Activated CD4-positive, CD25-positive, alpha-beta regulatory T cell treated with anti-CD3 and anti-CD28 coated beads, Interleukin-2, amount 50 U/mL, for 72 hours (primary cell): ENCODE measurements around the gene EEF2.
"Not testable (repeated sequence)": the region's sequence is repeated elsewhere in the genome, so short reads cannot be mapped to it uniquely, and the experiment has no call there.

Source experiments
- DNase-seq: peaks from one replicate; pipeline ENCODE4 v3.0.0; 2021

EEF2 gene

GRCh38 chr19:3938300-3938950 is 46.8 kb downstream of the EEF2 start:
- DNase-seq, result not testable (repeated sequence)

DNA sequence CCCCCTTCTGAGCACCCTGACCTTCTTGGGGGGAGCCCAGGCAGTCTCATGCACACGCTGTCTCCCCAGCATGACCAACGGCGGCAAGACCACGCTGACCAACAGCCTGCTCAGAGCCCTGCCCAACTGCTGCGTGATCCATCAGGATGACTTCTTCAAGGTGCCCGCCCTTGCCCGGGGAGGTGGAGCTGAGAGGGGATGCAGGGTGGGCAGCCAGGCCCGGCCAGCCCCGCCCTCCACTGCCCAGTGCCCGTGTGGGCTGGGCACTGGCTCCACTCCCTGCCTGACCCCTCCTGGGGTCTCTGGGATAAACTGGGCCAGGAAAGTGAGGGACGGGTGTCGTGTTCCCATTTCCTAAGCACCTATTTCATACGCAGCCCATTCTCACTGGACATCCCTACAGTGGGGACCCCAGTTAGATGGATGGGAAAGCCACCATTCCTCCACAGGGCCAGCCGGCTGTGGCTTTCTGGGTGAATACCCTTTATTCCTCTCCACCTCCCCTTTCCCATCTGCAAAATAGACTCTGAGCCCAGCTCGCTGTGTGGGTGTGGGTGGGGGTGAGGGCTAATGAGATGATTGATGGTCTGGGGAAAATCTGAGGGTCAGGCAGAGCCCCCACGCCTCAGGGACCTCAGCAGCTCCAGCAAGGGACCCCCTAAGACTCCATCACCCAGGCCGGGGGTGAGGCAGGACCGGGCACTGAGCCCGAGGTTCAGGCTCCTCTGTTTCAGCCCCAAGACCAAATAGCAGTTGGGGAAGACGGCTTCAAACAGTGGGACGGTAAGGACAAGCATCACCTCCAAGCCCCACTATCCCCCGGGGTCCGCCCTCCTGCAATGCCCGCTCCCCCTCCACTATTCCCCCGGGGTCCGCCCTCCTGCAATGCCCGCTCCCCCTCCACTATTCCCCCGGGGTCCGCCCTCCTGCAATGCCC is 48.5 kb downstream of the EEF2 start:
- no peak for DNase-seq

- DNase-seq, result no peak
These were observed 52.1 kb downstream of the EEF2 start, which contains the start of gene NMRK2 for GRCh38 chr19:3932931-3933810. TSS of gene NMRK2 (plus strand) at chr19:3933069. CDS start at chr19:3933672, 603 bp downstream.

- DNase-seq, result no peak
These were observed 54.2 kb downstream of the EEF2 start for GRCh38 chr19:3931041-3931440.
